HepG2 (cell line): ENCODE data around the gene TMCC1. TPM values are rescaled to one million over a fixed set of nuclear protein-coding genes. Genes with fewer than 3 reads are reported as not detected.

Experiments
- ATF6 ChIP-seq: sonication (generic); formaldehyde crosslinking; conservative IDR thresholded peaks from 2 replicates; pipeline ENCODE4 v1.4.0; 2020; ENCODE audit warnings: missing genetic modification reagents
- BORCS8-MEF2B ChIP-seq: sonication (generic); formaldehyde crosslinking; IDR thresholded peaks from 2 replicates; pipeline ENCODE4 v1.8.0; 2022; ENCODE audit warnings: mild to moderate bottlenecking, missing genetic modification reagents
- FOXJ3 ChIP-seq: sonication (generic); formaldehyde crosslinking; IDR thresholded peaks from 2 replicates; pipeline ENCODE4 v1.4.0; 2020; ENCODE audit warnings: missing genetic modification reagents, mild to moderate bottlenecking, borderline replicate concordance
- FOXK1 ChIP-seq: sonication (generic); formaldehyde crosslinking; IDR thresholded peaks from 2 replicates; pipeline ENCODE4 v1.4.0; 2020; ENCODE audit warnings: low read depth, missing genetic modification reagents, borderline replicate concordance
- GMEB1 ChIP-seq: sonication (generic); formaldehyde crosslinking; IDR thresholded peaks from 2 replicates; pipeline ENCODE4 v1.5.1; 2020; ENCODE audit warnings: missing genetic modification reagents, mild to moderate bottlenecking, borderline replicate concordance
- GTF3A ChIP-seq: sonication (generic); formaldehyde crosslinking; conservative IDR thresholded peaks from 2 replicates; pipeline ENCODE4 v1.4.0; 2020; ENCODE audit warnings: mild to moderate bottlenecking, missing genetic modification reagents
- MED1 ChIP-seq: sonication (generic); formaldehyde crosslinking; IDR thresholded peaks from 2 replicates; pipeline ENCODE4 v1.4.0; 2020; ENCODE audit warnings: missing genetic modification reagents
- NRL ChIP-seq: sonication (generic); formaldehyde crosslinking; IDR thresholded peaks from 2 replicates; pipeline ENCODE4 v1.5.0; 2020; ENCODE audit warnings: missing genetic modification reagents, mild to moderate bottlenecking, moderate library complexity, borderline replicate concordance
- PAF1 ChIP-seq: IDR thresholded peaks from 2 replicates; pipeline ENCODE4 v1.6.1; 2016; ENCODE audit warnings: missing genetic modification reagents, missing compliant biosample characterization
- PHB2 ChIP-seq: fragments of 450-650 bp; IDR thresholded peaks from 2 replicates; pipeline ENCODE4 v1.6.1; 2018; ENCODE audit not compliant: partially characterized antibody
- PREB ChIP-seq: sonication (generic); formaldehyde crosslinking; IDR thresholded peaks from 2 replicates; pipeline ENCODE4 v1.4.0; 2020; ENCODE audit warnings: missing genetic modification reagents
- RFX3 ChIP-seq: IDR thresholded peaks from 2 replicates; pipeline ENCODE4 v1.6.1; 2016; ENCODE audit warnings: missing biosample characterization, missing genetic modification reagents
- ZC3H13 ChIP-seq: sonication (generic); formaldehyde crosslinking; IDR thresholded peaks from 2 replicates; pipeline ENCODE4 v1.8.1; 2023; ENCODE audit warnings: mild to moderate bottlenecking, missing genetic modification reagents, moderate library complexity
- ZFAT ChIP-seq: sonication (generic); formaldehyde crosslinking; conservative IDR thresholded peaks from 2 replicates; pipeline ENCODE4 v1.8.1; 2023; ENCODE audit warnings: missing genetic modification reagents, inconsistent platforms
- ZHX2 ChIP-seq, 2 experiments: sonication (generic) in 1 of 2; formaldehyde crosslinking in 1 of 2; IDR thresholded peaks; 2 replicates each; pipeline versions ENCODE4 v1.6.1 to v1.9.0; 2014 to 2022; ENCODE audit warnings: antibody characterized with exemption in 1 of 2, borderline replicate concordance in 1 of 2, inconsistent platforms in 1 of 2, low read depth in 1 of 2, missing genetic modification reagents in 1 of 2
- ZNF484 ChIP-seq: sonication (generic); formaldehyde crosslinking; IDR thresholded peaks from 2 replicates; pipeline ENCODE4 v1.5.1; 2020; ENCODE audit warnings: mild to moderate bottlenecking, low read depth, missing genetic modification reagents, borderline replicate concordance
- ZUFSP ChIP-seq: sonication (generic); formaldehyde crosslinking; IDR thresholded peaks from 2 replicates; pipeline ENCODE4 v1.9.0; 2021; ENCODE audit warnings: missing genetic modification reagents, mild to moderate bottlenecking, borderline replicate concordance
- polyA plus RNA-seq, 8 experiments: library from polyadenylated mRNA; depleted of rRNA in 3 of 8; stranded (reverse) in 7 of 8; unstranded in 1 of 8; fragments of >200 nt; fragmentation: Illumina TruSeq in 4 of 8; extraction: Trizol in 4 of 8; gene quantifications; 2 replicates each; pipeline versions ENCODE4 v1.2.1 to v1.2.3, GENCODE V29; 2011 to 2016; ENCODE audit warnings: low read depth in 4 of 8, missing spikeins in 1 of 8, mixed read lengths in 1 of 8; ENCODE audit not compliant: insufficient read depth in 1 of 8
- total RNA-seq, 5 experiments: library from RNA; depleted of rRNA; stranded (reverse); fragments of >200 nt; fragmentation: Illumina TruSeq; extraction: Trizol; gene quantifications; 2 replicates each; pipeline ENCODE4 v1.2.3, GENCODE V29; 2016; ENCODE audit warnings: low read depth in 1 of 5

TMCC1 gene
- total and polyA plus RNA-seq, 2 of the 13 experiments (the other 11 are each of a cell fraction or from before 2014, with no cell fraction given), result 12.1 to 264 TPM

- TF ChIP-seq PAF1 (CRISPR knock-in tag), result no peak
- TF ChIP-seq FOXJ3 (CRISPR knock-in tag), result no peak
- peak; percentile 48; the same call in 1 of the 2 replicates for TF ChIP-seq BORCS8-MEF2B (CRISPR knock-in tag)
- no peak for TF ChIP-seq ZHX2 (IDR thresholded peaks at IDR 0.05; ENCODE audit: low read depth)
- no peak for TF ChIP-seq ZHX2 (CRISPR knock-in tag; IDR thresholded peaks at IDR 0.05; ENCODE audit: borderline replicate concordance)
- TF ChIP-seq PREB (CRISPR knock-in tag), result no peak
- no peak for TF ChIP-seq GTF3A (CRISPR knock-in tag)
- no peak for TF ChIP-seq ZC3H13 (CRISPR knock-in tag)
- TF ChIP-seq RFX3 (CRISPR knock-in tag), result peak; percentile 12; the same call in 1 of the 2 replicates
- no peak for TF ChIP-seq GMEB1 (CRISPR knock-in tag)
- no peak for TF ChIP-seq PHB2
- TF ChIP-seq NRL (CRISPR knock-in tag), result no peak
- TF ChIP-seq ZNF484, result no peak
- no peak for TF ChIP-seq ZFAT (CRISPR knock-in tag)
- no peak for TF ChIP-seq ZUFSP (CRISPR knock-in tag)
- TF ChIP-seq ATF6 (CRISPR knock-in tag), result no peak
- no peak for TF ChIP-seq FOXK1 (CRISPR knock-in tag)
- TF ChIP-seq MED1 (CRISPR knock-in tag), result no peak
Observed at GRCh38 chr3:129628169-129628522, 265.4 kb downstream of the TMCC1 start (continued).
